Cardiac muscle cell (in vitro differentiated cells and primary cell): ENCODE data around the gene CAP1. TPM values are rescaled to one million over a fixed set of nuclear protein-coding genes. Genes with fewer than 3 reads are reported as not detected.

Source experiments
- DNase-seq, 2 donors: peaks; one replicate each; pipeline versions ENCODE4 v3.0.0 to v3.0.0-alpha.2; 2010 to 2017; ENCODE audit warnings: low read depth in 1 of 2, low spot score in 1 of 2
- H3K27ac ChIP-seq: fragments of 200-600 bp; sonication (generic); 2 replicates; pipeline ENCODE4 v1.5.1; 2016
- H3K27me3 ChIP-seq: fragments of 200-600 bp; sonication (generic); 2 replicates; pipeline ENCODE4 v1.6.0; 2016; ENCODE audit warnings: control low read depth
- H3K36me3 ChIP-seq: fragments of 200-600 bp; sonication (generic); 2 replicates; pipeline ENCODE4 v1.5.1; 2016; ENCODE audit warnings: control low read depth
- H3K4me1 ChIP-seq: fragments of 200-600 bp; sonication (generic); 2 replicates; pipeline ENCODE4 v1.8.1; 2017; ENCODE audit warnings: low read depth, mild to moderate bottlenecking, mixed run types
- H3K4me3 ChIP-seq: fragments of 200-600 bp; sonication (generic); 2 replicates; pipeline ENCODE4 v1.5.1; 2016; ENCODE audit warnings: mild to moderate bottlenecking
- H3K9me3 ChIP-seq: fragments of 200-600 bp; sonication (generic); 2 replicates; pipeline ENCODE4 v1.5.1; 2017; ENCODE audit warnings: low read depth, mild to moderate bottlenecking, control low read depth
- CTCF ChIP-seq: IDR thresholded peaks from 2 replicates; pipeline ENCODE4 v1.5.1; 2012; ENCODE audit warnings: low read depth, mild to moderate bottlenecking, low read length
- polyA plus RNA-seq: library from polyadenylated mRNA; unstranded; fragments of >200 nt; fragmentation: Nextera tagmentation; extraction: Ambion mirVana; gene quantifications from 2 replicates; pipeline ENCODE4 v1.2.1, GENCODE V29; 2016
- total RNA-seq: library from RNA; depleted of rRNA; stranded (reverse); fragments of >200 nt; gene quantifications from 2 replicates; pipeline ENCODE4 v1.2.3, GENCODE V29; 2016

The CAP1 gene
- total and polyA plus RNA-seq, 2 experiments from 2014 or later = 64.2 to 92.8 TPM

DNA sequence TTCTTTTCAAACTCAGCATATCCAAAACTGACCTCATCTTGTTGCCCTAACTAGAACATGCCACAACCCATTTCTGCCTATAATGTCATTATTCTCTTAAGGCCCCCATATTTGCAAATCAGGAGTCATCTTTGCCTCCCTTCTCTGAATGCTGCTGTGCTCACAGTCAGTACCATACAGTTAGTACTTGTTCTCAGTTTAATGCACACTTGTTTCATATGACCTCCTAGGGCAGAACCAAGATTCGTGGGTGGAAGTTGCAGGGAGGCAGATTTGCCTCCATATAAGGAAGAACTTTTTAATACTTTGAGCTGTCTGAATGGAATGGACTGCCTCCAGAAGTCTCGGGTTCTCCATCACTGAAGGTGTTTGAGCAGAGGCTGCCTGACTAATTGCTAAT, 9.2 kb downstream of the CAP1 start:
- Histone ChIP-seq H3K4me3 (no peak overlapping the region), H3K9me3 (no peaks in the 10 kb centered on the region), H3K4me1 (peaks cover 7% of the 10 kb centered on the region), H3K36me3 (no peaks in the 10 kb centered on the region), H3K27ac (peak overlapping the region; percentile 60), H3K27me3 (no peaks in the 10 kb centered on the region)
- peak in 1 of 2 donors; percentile 39 for DNase-seq
- no peak for TF ChIP-seq CTCF

GRCh38 chr1:40050863-40051262, 10.3 kb downstream of the CAP1 start:
- Histone ChIP-seq H3K9me3 (no peaks in the 10 kb centered on the region), H3K36me3 (no peaks in the 10 kb centered on the region), H3K27ac (no peak overlapping the region), H3K27me3 (no peaks in the 10 kb centered on the region), H3K4me1 (peaks cover 7% of the 10 kb centered on the region), H3K4me3 (no peak overlapping the region)
- no peak for TF ChIP-seq CTCF
- no peak for DNase-seq

GRCh38 chr1:40053138-40053887, 12.8 kb downstream of the CAP1 start:
- H3K9me3 ChIP-seq = no peaks in the 10 kb centered on the region
- H3K36me3 ChIP-seq = no peaks in the 10 kb centered on the region
- H3K27ac ChIP-seq = no peak overlapping the region
- TF ChIP-seq CTCF = no peak
- peaks cover 7% of the 10 kb centered on the region for H3K4me1 ChIP-seq
- no peaks in the 10 kb centered on the region for H3K27me3 ChIP-seq
- DNase-seq = no peak
- H3K4me3 ChIP-seq = no peak overlapping the region

- H3K9me3 ChIP-seq = no peaks in the 10 kb centered on the region
- DNase-seq = no peak
- peaks cover 19% of the 10 kb centered on the region for H3K36me3 ChIP-seq
- H3K4me3 ChIP-seq = no peak overlapping the region
- no peaks in the 10 kb centered on the region for H3K27me3 ChIP-seq
- no peaks in the 10 kb centered on the region for H3K4me1 ChIP-seq
- no peak for TF ChIP-seq CTCF
- no peak overlapping the region for H3K27ac ChIP-seq
Observed at GRCh38 chr1:40056519-40057309, 16.2 kb downstream of the CAP1 start.

DNA sequence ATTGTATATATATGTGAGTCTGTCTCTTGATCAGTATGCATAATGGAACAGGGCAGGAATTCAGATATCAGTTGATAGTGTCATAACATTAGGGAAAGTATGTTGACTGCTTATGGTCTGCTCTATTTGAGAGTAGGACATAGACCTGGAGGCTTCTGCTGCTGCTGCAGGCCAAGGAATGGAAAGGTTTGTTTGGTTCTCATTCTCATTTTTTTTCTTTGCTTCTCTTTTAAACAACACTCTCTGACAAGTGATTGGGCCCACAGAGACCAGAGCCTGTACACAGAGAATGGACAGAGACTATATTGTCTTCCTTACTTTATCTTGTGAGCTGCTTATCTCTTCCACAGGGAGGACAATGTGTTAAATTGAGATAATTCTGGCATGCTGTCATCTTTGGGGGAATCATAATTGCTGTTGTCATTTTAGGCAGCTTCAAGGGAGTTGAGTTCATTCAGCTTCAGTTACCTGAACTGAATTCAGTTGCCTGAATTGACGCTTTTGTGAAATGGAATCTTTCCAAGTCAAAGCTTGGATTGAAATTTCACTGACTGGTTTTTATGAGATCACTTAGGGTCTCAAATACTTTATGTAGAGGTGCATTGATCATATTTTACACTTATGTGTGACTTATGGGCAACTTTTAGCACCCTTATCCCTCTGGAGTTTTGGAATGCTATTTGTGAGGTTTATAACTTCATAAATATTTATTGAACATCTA, 16.9 kb downstream of the CAP1 start:
- Histone ChIP-seq H3K27me3 (no peaks in the 10 kb centered on the region), H3K36me3 (peaks cover 21% of the 10 kb centered on the region), H3K9me3 (no peaks in the 10 kb centered on the region), H3K27ac (peak overlapping the region; percentile 40), H3K4me3 (no peak overlapping the region), H3K4me1 (no peaks in the 10 kb centered on the region)
- DNase-seq = peak in 1 of 2 donors; percentile 48
- TF ChIP-seq CTCF = no peak
